G401.6 (cell line): ENCODE data around the gene ST8SIA6.
A peak's percentile ranks its signal among the peaks of the same experiment; 100 is the strongest.

Experiments used
- FAIRE-seq: peaks from 2 replicates; lab custom pipeline; 2012; peaks lifted over from hg19 to GRCh38; lab: Jason Lieb, UNC

ST8SIA6 gene

GRCh38 chr10:17385066-17385465 lies 69.3 kb downstream of the ST8SIA6 start:
- no peak for FAIRE-seq

- FAIRE-seq: no peak
These were observed 70.4 kb downstream of the ST8SIA6 start for GRCh38 chr10:17383801-17384555.

GRCh38 chr10:17381502-17382142 lies 72.8 kb downstream of the ST8SIA6 start:
- FAIRE-seq: peak; percentile 59

- no peak for FAIRE-seq
These were observed 73.5 kb downstream of the ST8SIA6 start for GRCh38 chr10:17380888-17381287.

- no peak for FAIRE-seq
These were observed 74.4 kb downstream of the ST8SIA6 start for GRCh38 chr10:17380016-17380415.

GRCh38 chr10:17379151-17379690 lies 75.2 kb downstream of the ST8SIA6 start:
- FAIRE-seq: no peak

- no peak for FAIRE-seq
These were observed 78.3 kb downstream of the ST8SIA6 start for GRCh38 chr10:17375936-17376584.

- no peak for FAIRE-seq
These were observed 85.6 kb downstream of the ST8SIA6 start for GRCh38 chr10:17368708-17369272.

- no peak for FAIRE-seq
These were observed 87.7 kb downstream of the ST8SIA6 start for GRCh38 chr10:17366705-17367104.

- FAIRE-seq: no peak
These were observed 89.0 kb downstream of the ST8SIA6 start for GRCh38 chr10:17365402-17365801.

- FAIRE-seq: no peak
These were observed 95.9 kb downstream of the ST8SIA6 start for GRCh38 chr10:17358461-17358860.

GRCh38 chr10:17357781-17358180 lies 96.6 kb downstream of the ST8SIA6 start:
- FAIRE-seq: no peak

- FAIRE-seq: no peak
These were observed 97.6 kb downstream of the ST8SIA6 start for GRCh38 chr10:17356820-17357219.

- no peak for FAIRE-seq
These were observed 99.6 kb downstream of the ST8SIA6 start for GRCh38 chr10:17354781-17355180.

GRCh38 chr10:17353568-17354300 lies 100.7 kb downstream of the ST8SIA6 start:
- no peak for FAIRE-seq

- FAIRE-seq: no peak
These were observed 101.8 kb downstream of the ST8SIA6 start for GRCh38 chr10:17352583-17352982.

GRCh38 chr10:17351506-17351905 lies 102.9 kb downstream of the ST8SIA6 start:
- FAIRE-seq: no peak

- no peak for FAIRE-seq
These were observed 104.7 kb downstream of the ST8SIA6 start for GRCh38 chr10:17349717-17350116.

- FAIRE-seq: no peak
These were observed 105.7 kb downstream of the ST8SIA6 start for GRCh38 chr10:17348501-17349349.

- no peak for FAIRE-seq
These were observed 106.3 kb downstream of the ST8SIA6 start for GRCh38 chr10:17348011-17348500.

- FAIRE-seq: no peak
These were observed 110.2 kb downstream of the ST8SIA6 start for GRCh38 chr10:17344206-17344605.
